ENCODE data around the gene IER5. TPM values are rescaled to one million over a fixed set of nuclear protein-coding genes. Genes with fewer than 3 reads are reported as not detected.

IER5 gene
- total and polyA plus RNA-seq, 2 donors (not counting 1 experiment from before 2014, with no cell fraction given): 98.1 to 166 TPM

- 67% methylated on average over 3 of the region's 4 CpGs for WGBS (ENCODE audit: insufficient coverage)
- TF ChIP-seq EZH2 (IDR thresholded peaks at IDR 0.05; ENCODE audit: borderline replicate concordance, insufficient read depth, low read depth, low read length, poor library complexity, severe bottlenecking): no peak
- TF ChIP-seq CTCF (IDR thresholded peaks at IDR 0.05): no peak
- ChIA-PET CTCF (interaction anchor here (0.7 to 5.0 kb wide), 3 partner anchors 15 to 35 kb away, joined by 3 to 30 read pairs (median 6); no protein-coding TSS in a partner anchor), POLR2A (interaction anchor here (2.3 to 4.7 kb wide), 3 partner anchors 15 to 37 kb away, joined by 6 to 33 read pairs (median 20); partner anchors contain the start of gene IER5)
- Histone ChIP-seq H2AFZ (ENCODE audit: insufficient read depth, low read depth, low read length, poor library complexity, severe bottlenecking) (no peak overlapping the region), H3K4me2 (replicated peaks; ENCODE audit: low read depth, low read length, poor library complexity, severe bottlenecking) (no peak overlapping the region), H3K4me3 (ENCODE audit: control extremely low read depth in 1 of 5, extremely low read depth in 1 of 5, insufficient read depth in 1 of 5, low read depth in 2 of 5, low read length in 4 of 5) (no peak overlapping the region), H3K27me3 (replicated peaks in 1 of 4; ENCODE audit: control extremely low read depth in 1 of 4, control insufficient read depth in 3 of 4, insufficient read depth in 4 of 4, low read length in 3 of 4) (no peaks in the 10 kb centered on the region), H4K20me1 (ENCODE audit: control insufficient read depth, insufficient read depth, low read length, poor library complexity, severe bottlenecking) (no peaks in the 10 kb centered on the region), H3K9me3 (ENCODE audit: control extremely low read depth in 1 of 3, control insufficient read depth in 2 of 3, insufficient read depth in 1 of 3, low read length in 2 of 3) (no peaks in the 10 kb centered on the region), H3K36me3 (replicated peaks in 1 of 2; ENCODE audit: control extremely low read depth in 1 of 2, control insufficient read depth in 1 of 2, extremely low read depth in 1 of 2, insufficient read depth in 2 of 2, low read length in 1 of 2) (no peaks in the 10 kb centered on the region), H3K9ac (ENCODE audit: low read length) (no peak overlapping the region), H3K27ac (ENCODE audit: low read length in 2 of 2) (no peak overlapping the region), H3K79me2 (ENCODE audit: control insufficient read depth, insufficient read depth, low read length) (no peaks in the 10 kb centered on the region), H3K4me1 (ENCODE audit: control insufficient read depth in 2 of 2, insufficient read depth in 2 of 2, low read length in 2 of 2) (peaks cover 56 to 60% of the 10 kb centered on the region in 2 donors)
- intact Hi-C loops (cut with micrococcal nuclease): no loop called here
- Mint-ChIP-seq H3K9me3 (ENCODE audit: insufficient read depth) (no peaks in the 10 kb centered on the region), H3K27me3 (no peaks in the 10 kb centered on the region), H3K4me1 (peaks cover 64% of the 10 kb centered on the region), H3K4me3 (no peak overlapping the region), H3K27ac (peak overlapping the region; percentile 70)
- ATAC-seq (ENCODE audit: low read depth) (no peak), DNase-seq (no peak)
Measured at GRCh38 chr1:181126289-181126688, 37.8 kb downstream of the IER5 start.

- H3K27me3 Mint-ChIP-seq: no peaks in the 10 kb centered on the region
- 69% methylated on average over 8 of the region's 10 CpGs for WGBS (ENCODE audit: insufficient coverage)
Measured at GRCh38 chr1:181126871-181127587, 38.5 kb downstream of the IER5 start.

More at GRCh38 chr1:181126871-181127587, 38.5 kb downstream of the IER5 start:
- H3K27me3 ChIP-seq (replicated peaks in 1 of 4; ENCODE audit: control extremely low read depth in 1 of 4, control insufficient read depth in 3 of 4, insufficient read depth in 4 of 4, low read length in 3 of 4): no peaks in the 10 kb centered on the region
- H3K4me3 Mint-ChIP-seq: no peak overlapping the region
- no peaks in the 10 kb centered on the region for H4K20me1 ChIP-seq (ENCODE audit: control insufficient read depth, insufficient read depth, low read length, poor library complexity, severe bottlenecking)
- H3K4me1 Mint-ChIP-seq: peaks cover 71% of the 10 kb centered on the region
- no peaks in the 10 kb centered on the region for H3K9me3 Mint-ChIP-seq (ENCODE audit: insufficient read depth)
- ChIA-PET POLR2A (interaction anchor here (2.3 to 4.7 kb wide), 3 partner anchors 14 to 38 kb away, joined by 6 to 33 read pairs (median 20); partner anchors contain the start of gene IER5), CTCF (interaction anchor here (0.9 to 5.0 kb wide), 5 partner anchors 11 to 43 kb away, joined by 3 to 30 read pairs (median 7); no protein-coding TSS in a partner anchor)
- no peak for TF ChIP-seq CTCF (IDR thresholded peaks at IDR 0.05)
- no peak for TF ChIP-seq EZH2 (IDR thresholded peaks at IDR 0.05; ENCODE audit: borderline replicate concordance, insufficient read depth, low read depth, low read length, poor library complexity, severe bottlenecking)
- no peak overlapping the region for H3K27ac ChIP-seq (ENCODE audit: low read length in 2 of 2)
- ATAC-seq (ENCODE audit: low read depth): no peak
- no peaks in the 10 kb centered on the region for H3K79me2 ChIP-seq (ENCODE audit: control insufficient read depth, insufficient read depth, low read length)
- DNase-seq: no peak
- H3K9me3 ChIP-seq (ENCODE audit: control extremely low read depth in 1 of 3, control insufficient read depth in 2 of 3, insufficient read depth in 1 of 3, low read length in 2 of 3): no peaks in the 10 kb centered on the region
- no peak overlapping the region for H3K4me3 ChIP-seq (ENCODE audit: control extremely low read depth in 1 of 5, extremely low read depth in 1 of 5, insufficient read depth in 1 of 5, low read depth in 2 of 5, low read length in 4 of 5)
- no peak overlapping the region for H3K9ac ChIP-seq (ENCODE audit: low read length)
- no peak overlapping the region for H2AFZ ChIP-seq (ENCODE audit: insufficient read depth, low read depth, low read length, poor library complexity, severe bottlenecking)
- peak overlapping the region; percentile 70 for H3K27ac Mint-ChIP-seq
- H3K4me1 ChIP-seq (ENCODE audit: control insufficient read depth in 2 of 2, insufficient read depth in 2 of 2, low read length in 2 of 2): peaks cover 64 to 67% of the 10 kb centered on the region in 2 donors
- intact Hi-C loops (cut with micrococcal nuclease): no loop called here
- no peak overlapping the region for H3K4me2 ChIP-seq (replicated peaks; ENCODE audit: low read depth, low read length, poor library complexity, severe bottlenecking)
- no peaks in the 10 kb centered on the region for H3K36me3 ChIP-seq (replicated peaks in 1 of 2; ENCODE audit: control extremely low read depth in 1 of 2, control insufficient read depth in 1 of 2, extremely low read depth in 1 of 2, insufficient read depth in 2 of 2, low read length in 1 of 2)
